Muscle of leg (tissue), 11 donors: ENCODE results near the gene SEMA5B. TPM values are rescaled to one million over a fixed set of nuclear protein-coding genes. Genes with fewer than 3 reads are reported as not detected.
A peak's percentile ranks its signal among the peaks of the same experiment; 100 is the strongest.

ENCODE experiments used
- DNase-seq: peaks from one replicate; pipeline ENCODE4 v3.0.0; 2013
- H3K27ac ChIP-seq: one replicate; pipeline ENCODE4 v1.5.1; 2013; ENCODE audit warnings: mild to moderate bottlenecking, low read length, control low read depth
- H3K27me3 ChIP-seq: one replicate; pipeline ENCODE4 v1.6.1; 2013; ENCODE audit warnings: low read length; ENCODE audit not compliant: control insufficient read depth, insufficient read depth
- H3K36me3 ChIP-seq: one replicate; pipeline ENCODE4 v1.6.1; 2013; ENCODE audit warnings: low read length; ENCODE audit not compliant: control insufficient read depth, insufficient read depth
- H3K4me1 ChIP-seq: one replicate; pipeline ENCODE4 v1.6.1; 2013; ENCODE audit warnings: low read length; ENCODE audit not compliant: control insufficient read depth, insufficient read depth
- H3K4me3 ChIP-seq: one replicate; pipeline ENCODE4 v1.5.1; 2013; ENCODE audit warnings: low read length, control low read depth
- H3K9me3 ChIP-seq: replicated peaks from 2 replicates; pipeline ENCODE4 v1.6.1; 2013; ENCODE audit warnings: low read depth, low read length; ENCODE audit not compliant: control insufficient read depth
- WGBS: methylation state at CpG from one replicate; pipeline ENCODE4 v1.1.5; 2013; ENCODE audit warnings: missing lambda C conversion rate; ENCODE audit not compliant: insufficient coverage; 5-methylcytosine and 5-hydroxymethylcytosine counted together
- polyA plus RNA-seq, 8 donors: library from polyadenylated mRNA; unstranded; fragments of 120-200 nt; gene quantifications; one replicate each; pipeline versions ENCODE4 v1.2.1 to v1.2.3, GENCODE V29; 2013; ENCODE audit warnings: inconsistent platforms in 1 of 8, low replicate concordance in 1 of 8; ENCODE audit not compliant: insufficient read length in 8 of 8, insufficient read depth in 1 of 8
- total RNA-seq: library from RNA; stranded (reverse); fragments of 120-200 nt; gene quantifications from one replicate; pipeline ENCODE4 v1.2.4, GENCODE V29; 2013

SEMA5B gene
- total and polyA plus RNA-seq, 9 donors: 14.3 to 35.4 (median 25.7) TPM

DNA sequence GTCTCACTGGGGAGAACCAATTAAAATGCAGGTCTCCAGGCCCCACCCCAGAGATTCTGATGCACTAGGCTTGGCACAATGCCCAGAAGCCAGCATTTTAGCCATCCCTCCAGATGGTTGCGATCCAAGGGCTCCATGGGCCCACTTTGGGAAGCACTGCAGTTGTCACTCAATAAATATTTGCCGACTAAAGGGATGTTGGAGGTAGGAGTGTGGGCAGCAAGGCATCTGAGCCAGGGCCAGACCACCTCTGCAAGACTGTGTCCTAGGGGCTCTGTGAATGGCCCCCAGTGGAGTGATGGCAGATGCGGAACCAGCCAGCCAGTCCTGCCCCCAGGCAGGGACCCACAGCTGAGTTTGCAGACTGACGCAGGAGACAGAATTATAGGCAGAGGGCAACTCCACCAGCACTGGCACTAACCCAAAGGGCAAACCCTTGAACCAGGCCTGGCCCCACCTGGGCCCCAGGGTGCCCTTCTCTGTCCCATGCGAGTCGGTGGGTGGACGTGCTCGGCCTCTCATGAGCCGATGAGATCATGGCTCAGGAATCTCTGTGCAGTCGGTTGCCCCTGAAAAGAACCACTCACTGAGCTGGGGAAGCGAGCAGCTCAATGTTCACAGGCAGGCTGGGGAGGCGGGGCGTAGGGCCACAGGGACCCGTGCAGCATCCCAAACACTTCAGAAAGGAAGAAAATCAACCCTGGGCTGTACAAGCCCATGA lies 49.7 kb downstream of the SEMA5B start:
- peak overlapping the region; percentile 74 for H3K27ac ChIP-seq
- DNase-seq: peak; percentile 83
- H3K4me1 ChIP-seq: peaks cover 74% of the 10 kb centered on the region
- no peaks in the 10 kb centered on the region for H3K9me3 ChIP-seq
- H3K27me3 ChIP-seq: peaks cover 2% of the 10 kb centered on the region
- H3K4me3 ChIP-seq: no peak overlapping the region
- H3K36me3 ChIP-seq: no peaks in the 10 kb centered on the region
- 16% methylated on average over 11 of the region's 14 CpGs for WGBS

GRCh38 chr3:122975924-122976293 lies 51.7 kb downstream of the SEMA5B start:
- Histone ChIP-seq H3K4me3 (no peak overlapping the region), H3K9me3 (no peaks in the 10 kb centered on the region), H3K27me3 (peaks cover 2% of the 10 kb centered on the region), H3K36me3 (no peaks in the 10 kb centered on the region), H3K4me1 (peaks cover 73% of the 10 kb centered on the region), H3K27ac (no peak overlapping the region)
- 63% methylated on average over 3 of the region's 4 CpGs for WGBS
- no peak for DNase-seq

- WGBS: 5% methylated on average over 6 of the region's 12 CpGs
- Histone ChIP-seq H3K9me3 (no peaks in the 10 kb centered on the region), H3K27ac (peak overlapping the region; percentile 83), H3K4me1 (peaks cover 78% of the 10 kb centered on the region), H3K4me3 (no peak overlapping the region), H3K36me3 (no peaks in the 10 kb centered on the region), H3K27me3 (peaks cover 2% of the 10 kb centered on the region)
- peak; percentile 93 for DNase-seq
These were observed 52.2 kb downstream of the SEMA5B start for GRCh38 chr3:122975163-122975923.

- peaks cover 83% of the 10 kb centered on the region for H3K4me1 ChIP-seq
- DNase-seq: peak; percentile 84
These were observed 52.8 kb downstream of the SEMA5B start for GRCh38 chr3:122974764-122975162.

GRCh38 chr3:122973893-122974615 lies 53.5 kb downstream of the SEMA5B start:
- Histone ChIP-seq H3K27ac (peak overlapping the region; percentile 83), H3K4me1 (peaks cover 83% of the 10 kb centered on the region)
- peak; percentile 75 for DNase-seq

More at GRCh38 chr3:122974764-122975162, 52.8 kb downstream of the SEMA5B start:
- H3K4me3 ChIP-seq: no peak overlapping the region
- H3K36me3 ChIP-seq: no peaks in the 10 kb centered on the region
- H3K27ac ChIP-seq: peak overlapping the region; percentile 83
- H3K9me3 ChIP-seq: no peaks in the 10 kb centered on the region
- H3K27me3 ChIP-seq: peaks cover 2% of the 10 kb centered on the region
- 5% methylated on average over 2 of the region's 2 CpGs for WGBS

DNA sequence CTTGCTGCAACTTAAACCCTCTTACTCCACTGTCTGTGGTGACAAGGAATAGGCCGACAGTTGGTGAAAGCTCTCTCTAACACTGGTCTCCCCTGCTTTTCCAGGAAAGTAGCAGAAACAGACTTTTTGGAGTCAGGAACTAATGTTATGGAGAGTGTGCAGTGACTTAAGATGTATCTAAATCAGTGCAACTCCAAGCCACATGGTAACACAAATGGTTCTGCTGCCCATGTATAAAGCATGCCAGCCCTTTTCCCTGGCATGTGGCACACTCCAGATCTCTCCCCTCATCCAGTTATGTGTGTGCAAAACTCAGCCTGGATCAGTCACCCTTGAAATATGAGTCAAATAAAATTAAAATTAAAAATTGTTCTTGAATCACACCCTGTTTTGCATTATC lies 55.4 kb downstream of the SEMA5B start:
- no peaks in the 10 kb centered on the region for H3K9me3 ChIP-seq
- H3K27ac ChIP-seq: no peak overlapping the region
- H3K36me3 ChIP-seq: no peaks in the 10 kb centered on the region
- DNase-seq: no peak
- no CpG with 5 or more reads among the region's 1 CpG for WGBS
- peaks cover 66% of the 10 kb centered on the region for H3K4me1 ChIP-seq
- H3K4me3 ChIP-seq: no peak overlapping the region
- H3K27me3 ChIP-seq: no peaks in the 10 kb centered on the region

More at GRCh38 chr3:122973893-122974615, 53.5 kb downstream of the SEMA5B start:
- no peaks in the 10 kb centered on the region for H3K36me3 ChIP-seq
- 51% methylated on average over 5 of the region's 12 CpGs for WGBS
- H3K4me3 ChIP-seq: no peak overlapping the region
- no peaks in the 10 kb centered on the region for H3K9me3 ChIP-seq
- H3K27me3 ChIP-seq: peaks cover 2% of the 10 kb centered on the region

GRCh38 chr3:122969585-122970469 lies 57.7 kb downstream of the SEMA5B start:
- DNase-seq: peak; percentile 91

GRCh38 chr3:122967765-122968164 lies 59.8 kb downstream of the SEMA5B start:
- Histone ChIP-seq H3K4me1 (peaks cover 33% of the 10 kb centered on the region), H3K9me3 (no peaks in the 10 kb centered on the region)

More at GRCh38 chr3:122969585-122970469, 57.7 kb downstream of the SEMA5B start:
- Histone ChIP-seq H3K4me1 (peaks cover 50% of the 10 kb centered on the region), H3K27me3 (no peaks in the 10 kb centered on the region), H3K27ac (peak overlapping the region; percentile 74), H3K36me3 (no peaks in the 10 kb centered on the region), H3K4me3 (no peak overlapping the region), H3K9me3 (no peaks in the 10 kb centered on the region)
- 16% methylated on average over 8 of the region's 10 CpGs for WGBS

GRCh38 chr3:122967356-122967755 lies 60.2 kb downstream of the SEMA5B start:
- Histone ChIP-seq H3K4me1 (peaks cover 29% of the 10 kb centered on the region), H3K9me3 (no peaks in the 10 kb centered on the region), H3K36me3 (no peaks in the 10 kb centered on the region), H3K4me3 (no peak overlapping the region), H3K27me3 (peaks cover 2% of the 10 kb centered on the region), H3K27ac (no peak overlapping the region)
- no peak for DNase-seq
- WGBS: 84% methylated on average over 2 of the region's 4 CpGs

More at GRCh38 chr3:122967765-122968164, 59.8 kb downstream of the SEMA5B start:
- H3K36me3 ChIP-seq: no peaks in the 10 kb centered on the region
- 96% methylated on average over 6 of the region's 7 CpGs for WGBS
- no peak overlapping the region for H3K27ac ChIP-seq
- no peak for DNase-seq
- H3K4me3 ChIP-seq: no peak overlapping the region
- H3K27me3 ChIP-seq: peaks cover under 1% of the 10 kb centered on the region
